Suprapubic skin (tissue), 4 donors: ENCODE data around the gene IRGQ.

Source experiments
- EP300 ChIP-seq: sonication (generic); formaldehyde crosslinking; IDR thresholded peaks from one replicate; pipeline ENCODE4 v1.6.1; 2017; ENCODE audit warnings: antibody characterized with exemption
- POLR2A ChIP-seq, 2 donors: fragments of 450-650 bp; IDR thresholded peaks; one replicate each; pipeline ENCODE4 v1.6.1; 2017; ENCODE audit warnings: antibody characterized with exemption in 2 of 2, mild to moderate bottlenecking in 2 of 2, moderate library complexity in 2 of 2
- POLR2AphosphoS5 ChIP-seq, 3 donors: sonication (generic); formaldehyde crosslinking; IDR thresholded peaks; one replicate each; pipeline ENCODE4 v1.6.1; 2017; ENCODE audit warnings: antibody characterized with exemption in 3 of 3
- TF ChIP-seq, protein P1 (sequence below), 2 donors: fragments of 200-600 bp in 1 of 2; fragments of 450-650 bp in 1 of 2; sonication (generic) in 1 of 2; IDR thresholded peaks; one replicate each; pipeline ENCODE4 v1.5.1; 2016 to 2019; ENCODE audit warnings: antibody characterized with exemption in 2 of 2, mild to moderate bottlenecking in 1 of 2, moderate library complexity in 1 of 2

DNA sequence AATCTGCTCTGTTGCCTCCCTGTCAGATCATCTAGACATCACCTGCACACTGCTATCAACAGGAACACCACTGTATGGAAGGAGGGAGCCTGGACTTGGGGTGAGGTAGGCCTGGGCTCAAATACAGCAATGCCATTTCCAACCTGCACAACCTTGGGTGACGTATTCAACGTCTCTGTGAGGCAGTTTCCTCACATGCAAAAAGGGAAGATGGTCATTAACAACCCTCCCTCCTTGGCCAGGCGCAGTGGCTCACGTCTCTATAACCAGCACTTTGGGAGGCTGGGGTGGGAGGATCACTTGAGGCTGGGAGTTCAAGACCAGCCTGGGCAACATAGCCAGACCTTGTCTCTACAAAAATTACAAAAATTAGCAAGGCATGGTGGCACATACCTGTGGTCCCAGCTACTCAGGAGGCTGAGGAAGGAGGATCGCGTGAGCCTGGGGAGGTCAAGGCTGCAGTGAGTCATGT is 33.7 kb downstream of the IRGQ start:
- TF ChIP-seq POLR2A (IDR thresholded peaks at IDR 0.05), result no peak
- TF ChIP-seq, protein P1, sequence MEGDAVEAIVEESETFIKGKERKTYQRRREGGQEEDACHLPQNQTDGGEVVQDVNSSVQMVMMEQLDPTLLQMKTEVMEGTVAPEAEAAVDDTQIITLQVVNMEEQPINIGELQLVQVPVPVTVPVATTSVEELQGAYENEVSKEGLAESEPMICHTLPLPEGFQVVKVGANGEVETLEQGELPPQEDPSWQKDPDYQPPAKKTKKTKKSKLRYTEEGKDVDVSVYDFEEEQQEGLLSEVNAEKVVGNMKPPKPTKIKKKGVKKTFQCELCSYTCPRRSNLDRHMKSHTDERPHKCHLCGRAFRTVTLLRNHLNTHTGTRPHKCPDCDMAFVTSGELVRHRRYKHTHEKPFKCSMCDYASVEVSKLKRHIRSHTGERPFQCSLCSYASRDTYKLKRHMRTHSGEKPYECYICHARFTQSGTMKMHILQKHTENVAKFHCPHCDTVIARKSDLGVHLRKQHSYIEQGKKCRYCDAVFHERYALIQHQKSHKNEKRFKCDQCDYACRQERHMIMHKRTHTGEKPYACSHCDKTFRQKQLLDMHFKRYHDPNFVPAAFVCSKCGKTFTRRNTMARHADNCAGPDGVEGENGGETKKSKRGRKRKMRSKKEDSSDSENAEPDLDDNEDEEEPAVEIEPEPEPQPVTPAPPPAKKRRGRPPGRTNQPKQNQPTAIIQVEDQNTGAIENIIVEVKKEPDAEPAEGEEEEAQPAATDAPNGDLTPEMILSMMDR (IDR thresholded peaks at IDR 0.05), result no peak
- no peak for TF ChIP-seq POLR2AphosphoS5 (IDR thresholded peaks at IDR 0.05)
- no peak for TF ChIP-seq EP300
